Immature natural killer cell (primary cell): ENCODE results near the gene SLC22A16. TPM values are rescaled to one million over a fixed set of nuclear protein-coding genes. Genes with fewer than 3 reads are reported as not detected.

ENCODE experiments used
- DNase-seq, 3 donors: peaks; one replicate each; pipeline ENCODE4 v3.0.0; 2022; ENCODE audit warnings: mixed read lengths in 1 of 3
- H3K27ac Mint-ChIP-seq, 6 donors: one replicate each; pipeline ENCODE4 v1.8.0; 2020; ENCODE audit warnings: mixed read lengths in 6 of 6, mild to moderate bottlenecking in 5 of 6, inconsistent platforms in 4 of 6, moderate library complexity in 3 of 6
- H3K27me3 Mint-ChIP-seq, 3 donors: one replicate each; pipeline ENCODE4 v1.8.0; 2020 to 2021; ENCODE audit warnings: low read depth in 3 of 3, mild to moderate bottlenecking in 3 of 3, mixed read lengths in 3 of 3, moderate library complexity in 3 of 3, inconsistent platforms in 1 of 3
- H3K36me3 Mint-ChIP-seq, 3 donors: one replicate each; pipeline ENCODE4 v1.8.0; 2020; ENCODE audit warnings: mixed read lengths in 3 of 3, inconsistent platforms in 2 of 3, mild to moderate bottlenecking in 2 of 3
- H3K4me1 Mint-ChIP-seq, 2 donors: one replicate each; pipeline ENCODE4 v1.8.0; 2020; ENCODE audit warnings: inconsistent platforms in 2 of 2, mild to moderate bottlenecking in 2 of 2, mixed read lengths in 2 of 2, moderate library complexity in 1 of 2
- H3K4me3 Mint-ChIP-seq, 5 donors: one replicate each; pipeline ENCODE4 v1.8.0; 2020; ENCODE audit warnings: mild to moderate bottlenecking in 5 of 5, mixed read lengths in 5 of 5, inconsistent platforms in 3 of 5, moderate library complexity in 3 of 5
- H3K9me3 Mint-ChIP-seq, 6 donors: one replicate each; pipeline ENCODE4 v1.8.0; 2020; ENCODE audit warnings: mild to moderate bottlenecking in 6 of 6, mixed read lengths in 6 of 6, inconsistent platforms in 4 of 6, moderate library complexity in 3 of 6
- polyA plus RNA-seq, 3 donors: library from polyadenylated mRNA; unstranded; fragments of 300-500 nt; fragmentation: Illumina TruSeq; gene quantifications; one replicate each; pipeline ENCODE4 v1.2.3, GENCODE V29; 2021

Gene SLC22A16
- polyA plus RNA-seq, 3 donors from 2014 or later, result not detected

GRCh38 chr6:110456694-110457093 lies 19.7 kb downstream of the SLC22A16 start:
- H3K4me3 Mint-ChIP-seq, result no peak overlapping the region
- H3K4me1 Mint-ChIP-seq, result no peaks in the 10 kb centered on the region
- no peak for DNase-seq
- no peak overlapping the region for H3K27ac Mint-ChIP-seq
- H3K36me3 Mint-ChIP-seq, result peaks cover 0 to 1% (median 0%) of the 10 kb centered on the region in 3 donors
- H3K9me3 Mint-ChIP-seq, result peaks cover 1 to 5% (median 4%) of the 10 kb centered on the region in 6 donors
- peaks cover 0 to 6% (median 4%) of the 10 kb centered on the region in 3 donors for H3K27me3 Mint-ChIP-seq

- no peaks in the 10 kb centered on the region for H3K4me1 Mint-ChIP-seq
- no peaks in the 10 kb centered on the region for H3K9me3 Mint-ChIP-seq
- DNase-seq, result no peak
- H3K4me3 Mint-ChIP-seq, result no peak overlapping the region
- H3K36me3 Mint-ChIP-seq, result no peaks in the 10 kb centered on the region
- H3K27me3 Mint-ChIP-seq, result peaks cover 0 to 4% (median 2%) of the 10 kb centered on the region in 3 donors
- no peak overlapping the region for H3K27ac Mint-ChIP-seq
These were observed 26.9 kb downstream of the SLC22A16 start for GRCh38 chr6:110449541-110449895.

- H3K4me3 Mint-ChIP-seq, result no peak overlapping the region
- H3K27ac Mint-ChIP-seq, result no peak overlapping the region
- H3K4me1 Mint-ChIP-seq, result no peaks in the 10 kb centered on the region
- DNase-seq, result no peak
- H3K36me3 Mint-ChIP-seq, result no peaks in the 10 kb centered on the region
- H3K27me3 Mint-ChIP-seq, result peaks cover 0 to 3% (median under 1%) of the 10 kb centered on the region in 3 donors
- no peaks in the 10 kb centered on the region for H3K9me3 Mint-ChIP-seq
These were observed 27.4 kb downstream of the SLC22A16 start for GRCh38 chr6:110448846-110449540.

- H3K4me1 Mint-ChIP-seq, result no peaks in the 10 kb centered on the region
- DNase-seq, result no peak
- H3K27me3 Mint-ChIP-seq, result no peaks in the 10 kb centered on the region
- H3K4me3 Mint-ChIP-seq, result no peak overlapping the region
- H3K36me3 Mint-ChIP-seq, result no peaks in the 10 kb centered on the region
- no peaks in the 10 kb centered on the region for H3K9me3 Mint-ChIP-seq
- no peak overlapping the region for H3K27ac Mint-ChIP-seq
These were observed 28.7 kb downstream of the SLC22A16 start for GRCh38 chr6:110447761-110448160.

GRCh38 chr6:110446405-110446804 lies 30.0 kb downstream of the SLC22A16 start:
- no peaks in the 10 kb centered on the region for H3K36me3 Mint-ChIP-seq
- H3K4me1 Mint-ChIP-seq, result no peaks in the 10 kb centered on the region
- no peaks in the 10 kb centered on the region for H3K9me3 Mint-ChIP-seq
- no peak for DNase-seq
- no peak overlapping the region for H3K4me3 Mint-ChIP-seq
- no peaks in the 10 kb centered on the region for H3K27me3 Mint-ChIP-seq
- H3K27ac Mint-ChIP-seq, result no peak overlapping the region

GRCh38 chr6:110440026-110440425 lies 36.4 kb downstream of the SLC22A16 start:
- no peaks in the 10 kb centered on the region for H3K36me3 Mint-ChIP-seq
- H3K4me3 Mint-ChIP-seq, result no peak overlapping the region
- no peaks in the 10 kb centered on the region for H3K9me3 Mint-ChIP-seq
- no peak for DNase-seq
- H3K27me3 Mint-ChIP-seq, result peaks cover 0 to 9% (median 1%) of the 10 kb centered on the region in 3 donors
- H3K27ac Mint-ChIP-seq, result no peak overlapping the region
- no peaks in the 10 kb centered on the region for H3K4me1 Mint-ChIP-seq

- no peaks in the 10 kb centered on the region for H3K36me3 Mint-ChIP-seq
- peaks cover 0 to 9% (median 1%) of the 10 kb centered on the region in 3 donors for H3K27me3 Mint-ChIP-seq
These were observed 37.1 kb downstream of the SLC22A16 start for GRCh38 chr6:110439356-110439755.

GRCh38 chr6:110434961-110435602 lies 41.3 kb downstream of the SLC22A16 start:
- DNase-seq, result no peak
- peaks cover 0 to 9% (median 1%) of the 10 kb centered on the region in 3 donors for H3K27me3 Mint-ChIP-seq
- H3K36me3 Mint-ChIP-seq, result no peaks in the 10 kb centered on the region
- no peak overlapping the region for H3K4me3 Mint-ChIP-seq
- H3K4me1 Mint-ChIP-seq, result no peaks in the 10 kb centered on the region
- H3K9me3 Mint-ChIP-seq, result no peaks in the 10 kb centered on the region
- H3K27ac Mint-ChIP-seq, result no peak overlapping the region

More at GRCh38 chr6:110439356-110439755, 37.1 kb downstream of the SLC22A16 start:
- Mint-ChIP-seq H3K4me3 (no peak overlapping the region), H3K9me3 (no peaks in the 10 kb centered on the region), H3K4me1 (no peaks in the 10 kb centered on the region), H3K27ac (no peak overlapping the region)
- DNase-seq, result no peak

GRCh38 chr6:110432285-110432900 lies 44.0 kb downstream of the SLC22A16 start:
- H3K9me3 Mint-ChIP-seq, result no peaks in the 10 kb centered on the region
- H3K27ac Mint-ChIP-seq, result no peak overlapping the region
- no peaks in the 10 kb centered on the region for H3K4me1 Mint-ChIP-seq
- H3K27me3 Mint-ChIP-seq, result peaks cover 1 to 10% (median 1%) of the 10 kb centered on the region in 3 donors
- no peaks in the 10 kb centered on the region for H3K36me3 Mint-ChIP-seq
- H3K4me3 Mint-ChIP-seq, result no peak overlapping the region
- no peak for DNase-seq

- no peaks in the 10 kb centered on the region for H3K9me3 Mint-ChIP-seq
- H3K36me3 Mint-ChIP-seq, result no peaks in the 10 kb centered on the region
- no peaks in the 10 kb centered on the region for H3K4me1 Mint-ChIP-seq
- H3K27ac Mint-ChIP-seq, result no peak overlapping the region
- no peak for DNase-seq
- H3K27me3 Mint-ChIP-seq, result peaks cover 0 to 12% (median 1%) of the 10 kb centered on the region in 3 donors
- no peak overlapping the region for H3K4me3 Mint-ChIP-seq
These were observed 45.7 kb downstream of the SLC22A16 start for GRCh38 chr6:110430741-110431140.

GRCh38 chr6:110430236-110430635 lies 46.2 kb downstream of the SLC22A16 start:
- Mint-ChIP-seq H3K27me3 (peaks cover 0 to 13% (median 1%) of the 10 kb centered on the region in 3 donors), H3K4me3 (no peak overlapping the region), H3K4me1 (no peaks in the 10 kb centered on the region), H3K36me3 (no peaks in the 10 kb centered on the region), H3K9me3 (no peaks in the 10 kb centered on the region), H3K27ac (no peak overlapping the region)
- no peak for DNase-seq

- H3K9me3 Mint-ChIP-seq, result peaks cover 0 to 2% (median 0%) of the 10 kb centered on the region in 6 donors
- no peaks in the 10 kb centered on the region for H3K4me1 Mint-ChIP-seq
- H3K27ac Mint-ChIP-seq, result no peak overlapping the region
- no peak overlapping the region for H3K4me3 Mint-ChIP-seq
- DNase-seq, result no peak
- H3K36me3 Mint-ChIP-seq, result no peaks in the 10 kb centered on the region
- peaks cover 2 to 24% (median 4%) of the 10 kb centered on the region in 3 donors for H3K27me3 Mint-ChIP-seq
These were observed 48.3 kb downstream of the SLC22A16 start for GRCh38 chr6:110428153-110428552.

- DNase-seq, result no peak
- Mint-ChIP-seq H3K9me3 (peaks cover 0 to 7% (median 5%) of the 10 kb centered on the region in 6 donors), H3K4me3 (no peak overlapping the region), H3K27ac (no peak overlapping the region), H3K4me1 (peaks cover 10 to 18% of the 10 kb centered on the region in 2 donors), H3K36me3 (peaks cover 0 to 6% (median 4%) of the 10 kb centered on the region in 3 donors), H3K27me3 (peaks cover 2 to 31% (median 4%) of the 10 kb centered on the region in 3 donors)
These were observed 50.6 kb downstream of the SLC22A16 start for GRCh38 chr6:110425816-110426215.

GRCh38 chr6:110422444-110422822 lies 54.0 kb downstream of the SLC22A16 start:
- peaks cover 2 to 26% (median 7%) of the 10 kb centered on the region in 3 donors for H3K27me3 Mint-ChIP-seq
- no peak for DNase-seq
- H3K36me3 Mint-ChIP-seq, result peaks cover 0 to 6% (median 4%) of the 10 kb centered on the region in 3 donors
- H3K4me1 Mint-ChIP-seq, result peaks cover 13 to 22% of the 10 kb centered on the region in 2 donors
- H3K9me3 Mint-ChIP-seq, result peaks cover 0 to 7% (median 5%) of the 10 kb centered on the region in 6 donors
- H3K4me3 Mint-ChIP-seq, result peak overlapping the region in 2 of 5 donors; percentile 47 to 51
- no peak overlapping the region for H3K27ac Mint-ChIP-seq
